ENCODE data around the gene TMEM9B.

Gene TMEM9B

DNA sequence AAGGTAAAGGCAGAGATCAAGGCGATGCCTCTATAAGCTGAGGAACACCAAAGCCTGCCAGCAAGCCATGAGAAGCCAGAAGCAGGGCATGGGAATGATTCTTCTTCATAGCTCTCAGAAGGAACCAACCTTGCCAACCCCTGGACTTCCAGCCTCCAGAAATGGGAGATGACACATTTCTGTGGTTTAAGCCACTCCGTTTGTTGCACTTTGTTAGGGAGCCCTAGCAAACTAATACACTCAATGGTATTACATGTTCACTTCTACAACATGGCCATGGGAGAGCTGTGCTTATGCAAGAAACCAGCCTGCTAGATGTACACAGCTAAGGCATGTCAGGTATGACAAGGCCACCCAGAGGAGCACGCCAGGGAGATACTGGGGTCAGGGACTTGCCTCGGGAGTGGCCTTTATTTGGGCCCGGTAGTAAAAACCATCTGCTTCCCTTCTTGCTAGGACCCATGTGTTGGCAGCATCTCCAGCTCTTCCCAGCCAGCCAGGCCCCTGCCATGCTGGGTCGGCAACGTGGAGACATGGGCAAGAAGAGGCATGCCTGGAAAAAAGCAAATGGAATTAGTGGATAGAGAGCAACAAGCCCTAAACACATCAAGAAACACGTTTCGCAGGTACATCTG, 35.1 kb downstream of the TMEM9B start:
- Histone ChIP-seq H3K9me3 (no peaks in the 10 kb centered on the region), H3K4me1 (no peaks in the 10 kb centered on the region), H3K36me3 (no peaks in the 10 kb centered on the region), H3K4me3 (ENCODE audit: low read depth, low read length) (no peak overlapping the region), H3K27me3 (no peaks in the 10 kb centered on the region)
- no peak for DNase-seq
- TF ChIP-seq, protein P1, sequence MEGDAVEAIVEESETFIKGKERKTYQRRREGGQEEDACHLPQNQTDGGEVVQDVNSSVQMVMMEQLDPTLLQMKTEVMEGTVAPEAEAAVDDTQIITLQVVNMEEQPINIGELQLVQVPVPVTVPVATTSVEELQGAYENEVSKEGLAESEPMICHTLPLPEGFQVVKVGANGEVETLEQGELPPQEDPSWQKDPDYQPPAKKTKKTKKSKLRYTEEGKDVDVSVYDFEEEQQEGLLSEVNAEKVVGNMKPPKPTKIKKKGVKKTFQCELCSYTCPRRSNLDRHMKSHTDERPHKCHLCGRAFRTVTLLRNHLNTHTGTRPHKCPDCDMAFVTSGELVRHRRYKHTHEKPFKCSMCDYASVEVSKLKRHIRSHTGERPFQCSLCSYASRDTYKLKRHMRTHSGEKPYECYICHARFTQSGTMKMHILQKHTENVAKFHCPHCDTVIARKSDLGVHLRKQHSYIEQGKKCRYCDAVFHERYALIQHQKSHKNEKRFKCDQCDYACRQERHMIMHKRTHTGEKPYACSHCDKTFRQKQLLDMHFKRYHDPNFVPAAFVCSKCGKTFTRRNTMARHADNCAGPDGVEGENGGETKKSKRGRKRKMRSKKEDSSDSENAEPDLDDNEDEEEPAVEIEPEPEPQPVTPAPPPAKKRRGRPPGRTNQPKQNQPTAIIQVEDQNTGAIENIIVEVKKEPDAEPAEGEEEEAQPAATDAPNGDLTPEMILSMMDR (IDR thresholded peaks at IDR 0.05; ENCODE audit: low read depth, low read length): no peak

DNA sequence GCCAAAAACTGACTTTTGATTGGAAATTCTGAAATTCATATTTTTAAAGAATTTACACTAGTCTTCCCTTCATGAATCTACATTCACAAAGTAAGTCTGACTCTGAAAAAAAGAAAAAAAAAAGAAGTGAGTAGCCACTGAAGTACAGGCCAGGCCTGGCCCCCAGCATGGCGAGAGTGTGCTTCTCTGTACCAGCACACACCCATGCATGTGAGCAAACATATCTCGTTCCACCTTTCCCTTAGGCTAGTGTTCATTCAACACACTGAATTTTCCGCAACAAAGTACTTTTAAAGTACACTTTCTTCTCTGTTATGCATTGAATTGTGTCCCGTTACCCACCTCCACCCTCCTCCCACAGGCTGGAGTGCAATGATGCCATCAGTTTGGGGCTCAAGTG, 36.0 kb downstream of the TMEM9B start:
- no peak overlapping the region for H3K4me3 ChIP-seq (ENCODE audit: low read depth, low read length)
- TF ChIP-seq, protein P1 (IDR thresholded peaks at IDR 0.05; ENCODE audit: low read depth, low read length): no peak

DNA sequence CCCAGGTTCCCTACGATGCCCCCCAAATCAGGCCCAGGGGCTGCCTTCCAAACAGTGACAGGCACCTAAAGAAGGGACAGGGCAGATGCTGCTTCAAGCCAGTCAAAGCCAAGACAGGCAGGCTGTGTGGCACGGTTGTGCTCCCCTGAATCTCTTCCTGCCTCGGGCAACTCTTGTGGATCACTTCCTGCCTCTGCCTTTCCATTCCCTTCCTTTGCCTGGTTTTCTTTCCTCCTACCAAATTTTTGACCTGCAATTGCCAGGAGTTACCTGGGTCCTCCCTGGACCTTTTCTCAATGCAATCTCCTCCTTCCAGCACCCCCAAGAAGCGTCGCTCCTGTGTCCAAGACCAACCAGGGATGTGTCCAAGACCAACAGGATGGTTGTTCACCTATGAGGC, 37.0 kb downstream of the TMEM9B start:
- Histone ChIP-seq H3K4me1 (no peaks in the 10 kb centered on the region), H3K9me3 (no peaks in the 10 kb centered on the region), H3K27me3 (no peaks in the 10 kb centered on the region), H3K36me3 (no peaks in the 10 kb centered on the region), H3K4me3 (ENCODE audit: low read depth, low read length) (no peak overlapping the region)
- TF ChIP-seq, protein P1 (IDR thresholded peaks at IDR 0.05; ENCODE audit: low read depth, low read length): no peak
- DNase-seq: no peak

More for the DNA sequence above, 36.0 kb downstream of the TMEM9B start:
- H3K36me3 ChIP-seq: no peaks in the 10 kb centered on the region
- no peak for DNase-seq
- H3K4me1 ChIP-seq: no peaks in the 10 kb centered on the region
- H3K27me3 ChIP-seq: no peaks in the 10 kb centered on the region
- no peaks in the 10 kb centered on the region for H3K9me3 ChIP-seq

DNA sequence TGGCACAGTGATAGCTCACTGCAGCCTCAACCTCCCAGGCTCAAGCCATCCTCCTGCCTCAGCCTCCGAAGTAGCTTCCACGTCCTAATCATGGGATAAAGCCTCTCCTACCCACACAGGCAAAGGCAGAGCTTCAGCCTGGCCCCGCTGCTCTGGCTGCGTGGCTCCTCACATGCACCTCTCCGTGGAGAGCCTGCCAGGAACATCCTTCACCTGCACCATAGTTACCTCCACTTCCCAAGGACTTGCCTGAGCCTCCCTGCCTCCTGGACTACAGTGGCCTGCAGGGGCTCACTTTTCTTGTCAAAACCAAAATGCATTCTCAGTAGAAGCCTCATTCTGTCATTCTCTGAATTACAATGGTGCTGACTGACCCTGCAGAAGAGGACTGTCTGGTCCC, 38.0 kb downstream of the TMEM9B start:
- Histone ChIP-seq H3K4me1 (no peaks in the 10 kb centered on the region), H3K9me3 (no peaks in the 10 kb centered on the region), H3K4me3 (ENCODE audit: low read depth, low read length) (no peak overlapping the region), H3K36me3 (no peaks in the 10 kb centered on the region), H3K27me3 (no peaks in the 10 kb centered on the region)
- no peak for DNase-seq
- TF ChIP-seq, protein P1 (IDR thresholded peaks at IDR 0.05; ENCODE audit: low read depth, low read length): no peak

DNA sequence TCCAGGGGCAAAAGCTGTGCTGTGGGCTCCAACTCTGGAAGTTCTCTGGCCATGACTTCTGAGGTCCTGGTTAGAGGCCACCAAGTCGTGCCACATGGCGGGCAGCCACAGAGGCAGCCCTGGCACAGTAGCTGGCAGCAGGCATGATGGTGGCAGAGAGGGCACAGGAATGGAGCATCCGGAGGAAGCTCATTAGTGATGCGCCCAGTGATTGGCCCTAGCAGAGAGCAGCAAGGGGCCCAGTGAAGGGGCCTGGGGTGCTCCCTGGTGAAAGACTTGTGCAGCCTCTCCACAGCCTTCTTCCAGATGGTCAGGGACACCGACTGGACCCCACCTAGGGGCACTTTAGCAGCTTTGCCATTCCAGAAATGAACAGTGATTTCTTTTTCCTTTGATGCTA, 38.5 kb downstream of the TMEM9B start:
- Histone ChIP-seq H3K27me3 (no peaks in the 10 kb centered on the region), H3K36me3 (no peaks in the 10 kb centered on the region), H3K4me1 (no peaks in the 10 kb centered on the region), H3K4me3 (ENCODE audit: low read depth, low read length) (no peak overlapping the region), H3K9me3 (no peaks in the 10 kb centered on the region)
- no peak for DNase-seq
- TF ChIP-seq, protein P1 (IDR thresholded peaks at IDR 0.05; ENCODE audit: low read depth, low read length): no peak

DNA sequence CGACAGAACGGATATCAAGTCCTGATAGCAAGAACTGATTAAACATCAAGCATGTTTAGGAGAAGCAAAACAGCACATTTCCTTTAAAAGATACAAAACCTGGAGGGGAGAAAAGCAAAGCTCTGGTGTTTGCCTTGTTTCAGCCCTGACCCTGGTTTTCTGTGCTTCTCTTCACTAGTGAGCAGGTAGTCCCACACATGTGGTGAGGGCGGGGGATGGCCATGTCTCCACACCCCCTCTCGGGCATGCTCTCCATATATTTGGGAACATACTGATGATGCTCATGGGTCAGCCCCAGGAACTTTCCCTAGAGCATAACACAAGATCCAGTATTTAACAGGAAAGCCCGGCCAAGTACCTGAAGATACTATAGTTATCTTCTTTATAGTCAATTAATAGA, 41.6 kb downstream of the TMEM9B start:
- H3K27me3 ChIP-seq: no peaks in the 10 kb centered on the region
- DNase-seq: no peak
- no peak overlapping the region for H3K4me3 ChIP-seq (ENCODE audit: low read depth, low read length)
- H3K36me3 ChIP-seq: no peaks in the 10 kb centered on the region; the same call in 1 of the 2 replicates
- no peaks in the 10 kb centered on the region for H3K4me1 ChIP-seq
- TF ChIP-seq, protein P1 (IDR thresholded peaks at IDR 0.05; ENCODE audit: low read depth, low read length): no peak
- no peaks in the 10 kb centered on the region for H3K9me3 ChIP-seq

Data from BE2C (cell line).